Measurements from ENCODE around the gene VASP. TPM values are rescaled to one million over a fixed set of nuclear protein-coding genes. Genes with fewer than 3 reads are reported as not detected.

VASP gene
- total and polyA plus RNA-seq, 9 of the 15 experiments (the other 6 are each of a cell fraction or from before 2014, with no cell fraction given): 16.7 to 261 (median 112) TPM

- Histone ChIP-seq H3K27ac (ENCODE audit: extremely low read depth, low read depth, low read length) (no peak overlapping the region; the same call in 2 of the 3 replicates), H3K9me3 (replicated peaks; ENCODE audit: control insufficient read depth, insufficient read depth, low read depth, low read length) (no peaks in the 10 kb centered on the region), H3K4me3 (no peak overlapping the region), H3K4me1 (replicated peaks in 1 of 2; ENCODE audit: control insufficient read depth in 2 of 2, insufficient read depth in 2 of 2, low read length in 2 of 2) (peaks cover 31 to 49% of the 10 kb centered on the region in 2 experiments), H3K9ac (ENCODE audit: insufficient read depth in 1 of 2, low read depth in 2 of 2, low read length in 2 of 2) (no peak overlapping the region), H4K20me1 (replicated peaks; ENCODE audit: control insufficient read depth, insufficient read depth, low read length) (peaks cover 5% of the 10 kb centered on the region), H2AFZ (ENCODE audit: low read depth, low read length) (no peak overlapping the region), H3K79me2 (ENCODE audit: control insufficient read depth, insufficient read depth, low read length) (peaks cover 51% of the 10 kb centered on the region), H3K36me3 (ENCODE audit: control insufficient read depth, insufficient read depth, low read length) (peaks cover 91% of the 10 kb centered on the region), H3K27me3 (ENCODE audit: control insufficient read depth in 2 of 2, insufficient read depth in 2 of 2, low read length in 2 of 2) (no peaks in the 10 kb centered on the region), H3K4me2 (ENCODE audit: insufficient read depth, low read length) (no peak overlapping the region), H3K9me1 (ENCODE audit: control insufficient read depth, insufficient read depth, low read length) (no peaks in the 10 kb centered on the region)
- 53% methylated on average over 5 of the region's 7 CpGs for WGBS (ENCODE audit: insufficient coverage, low coverage, missing lambda C conversion rate)
- in situ Hi-C loops (cut with MboI) (no loop called here), intact Hi-C loops (cut with micrococcal nuclease) (no loop called here)
- FAIRE-seq: no peak
- no TSS peak for BruUV-seq (replicated peaks)
- CTCF ChIA-PET (ENCODE audit: low intra/inter-chr PET ratio): no interaction called here
- TF ChIP-seq ZNF583 (CRISPR knock-in tag; IDR thresholded peaks at IDR 0.05) (no peak), ZNF174 (CRISPR knock-in tag; IDR thresholded peaks at IDR 0.05) (no peak), SUPT5H (IDR thresholded peaks at IDR 0.05) (peak; percentile 54), CREB1 (IDR thresholded peaks at IDR 0.05) (no peak), CREB1 (CRISPR knock-in tag; IDR thresholded peaks at IDR 0.05) (no peak), POLR2A (conservative IDR thresholded peaks at IDR 0.05) (peak; percentile 36), ZNF589 (CRISPR knock-in tag; IDR thresholded peaks at IDR 0.05; ENCODE audit: low read depth) (no peak), POLR2B (IDR thresholded peaks at IDR 0.05; ENCODE audit: low read depth, partially characterized antibody) (peak; percentile 50), TSHZ1 (CRISPR knock-in tag; IDR thresholded peaks at IDR 0.05) (no peak), NUFIP1 (IDR thresholded peaks at IDR 0.05; ENCODE audit: partially characterized antibody) (no peak), ZNF830 (CRISPR knock-in tag; IDR thresholded peaks at IDR 0.05) (no peak), ZNF695 (CRISPR knock-in tag; IDR thresholded peaks at IDR 0.05) (no peak), PPARD (CRISPR knock-in tag; IDR thresholded peaks at IDR 0.05) (no peak), ZNF121 (CRISPR knock-in tag; conservative IDR thresholded peaks at IDR 0.05) (peak; percentile 73)
- DNase-seq (ENCODE audit: extremely low read depth in 1 of 4, low spot score in 3 of 4): peak in 2 of 4 experiments; percentile 19 to 33
- POLR2A ChIA-PET: no interaction called here
- ATAC-seq: no peak
These were observed 10.0 kb downstream of the VASP start for GRCh38 chr19:45517238-45517637.

Measured in K562 (cell line).